Erythroblast (primary cell): Measurements from ENCODE around the gene TRIO.

ENCODE experiments used
- GATA1 ChIP-seq: IDR thresholded peaks from 2 replicates; pipeline ENCODE4 v1.6.1; 2011; ENCODE audit warnings: low read depth, mild to moderate bottlenecking, control low read depth, low read length, moderate library complexity
- POLR2A ChIP-seq: IDR thresholded peaks from 2 replicates; pipeline ENCODE4 v1.6.1; 2011; ENCODE audit warnings: mild to moderate bottlenecking, low read length

GRCh38 chr5:14429101-14430050, 286.2 kb downstream of the TRIO start:
- TF ChIP-seq POLR2A, result no peak
- no peak for TF ChIP-seq GATA1
